ENCODE results near the gene ATP8B1.

ATP8B1 gene

GRCh38 chr18:57819671-57820460, 16.8 kb upstream of the ATP8B1 start:
- H3F3A ChIP-seq (ENCODE audit: low read depth): no peaks in the 10 kb centered on the region
- H4K20me1 ChIP-seq (ENCODE audit: insufficient read depth, low read length, poor library complexity, severe bottlenecking): no peaks in the 10 kb centered on the region
- H3K4me1 ChIP-seq (ENCODE audit: insufficient read depth, low read length, poor library complexity, severe bottlenecking): no peaks in the 10 kb centered on the region
- H3K9ac ChIP-seq (ENCODE audit: low read depth, low read length, poor library complexity, severe bottlenecking): no peak overlapping the region
- H3K79me2 ChIP-seq (ENCODE audit: insufficient read depth, low read length): no peaks in the 10 kb centered on the region
- H3K9me2 ChIP-seq (replicated peaks; ENCODE audit: low read depth, low read length): no peaks in the 10 kb centered on the region
- H3K4me3 ChIP-seq (ENCODE audit: low read length, poor library complexity, severe bottlenecking): no peak overlapping the region
- H3K9me3 ChIP-seq (ENCODE audit: insufficient read depth, low read depth, low read length): no peaks in the 10 kb centered on the region
- no peaks in the 10 kb centered on the region for H3K36me3 ChIP-seq (ENCODE audit: insufficient read depth, low read length)
- TF ChIP-seq CTCF (conservative IDR thresholded peaks at IDR 0.05; ENCODE audit: low read length) (no peak), EZH2phosphoT487 (IDR thresholded peaks at IDR 0.05; ENCODE audit: borderline replicate concordance) (no peak)
- no peaks in the 10 kb centered on the region for H3K27me3 ChIP-seq (ENCODE audit: insufficient read depth, low read length, poor library complexity, severe bottlenecking)
- no peak overlapping the region for H2AFZ ChIP-seq (ENCODE audit: low read length)
- H3K4me2 ChIP-seq (ENCODE audit: low read depth, low read length, poor library complexity, severe bottlenecking): no peak overlapping the region

GRCh38 chr18:57819119-57819518, 16.0 kb upstream of the ATP8B1 start:
- Histone ChIP-seq H3K9ac (ENCODE audit: low read depth, low read length, poor library complexity, severe bottlenecking) (no peak overlapping the region), H4K20me1 (ENCODE audit: insufficient read depth, low read length, poor library complexity, severe bottlenecking) (no peaks in the 10 kb centered on the region), H3K9me3 (ENCODE audit: insufficient read depth, low read depth, low read length) (no peaks in the 10 kb centered on the region), H3K36me3 (ENCODE audit: insufficient read depth, low read length) (no peaks in the 10 kb centered on the region), H3K79me2 (ENCODE audit: insufficient read depth, low read length) (no peaks in the 10 kb centered on the region), H3K4me3 (ENCODE audit: low read length, poor library complexity, severe bottlenecking) (no peak overlapping the region), H2AFZ (ENCODE audit: low read length) (no peak overlapping the region), H3K27me3 (ENCODE audit: insufficient read depth, low read length, poor library complexity, severe bottlenecking) (no peaks in the 10 kb centered on the region), H3K4me1 (ENCODE audit: insufficient read depth, low read length, poor library complexity, severe bottlenecking) (no peaks in the 10 kb centered on the region), H3F3A (ENCODE audit: low read depth) (no peaks in the 10 kb centered on the region), H3K9me2 (replicated peaks; ENCODE audit: low read depth, low read length) (no peaks in the 10 kb centered on the region), H3K4me2 (ENCODE audit: low read depth, low read length, poor library complexity, severe bottlenecking) (no peak overlapping the region)
- TF ChIP-seq EZH2phosphoT487 (IDR thresholded peaks at IDR 0.05; ENCODE audit: borderline replicate concordance) (no peak), CTCF (conservative IDR thresholded peaks at IDR 0.05; ENCODE audit: low read length) (no peak)

- H3K79me2 ChIP-seq (ENCODE audit: insufficient read depth, low read length): no peaks in the 10 kb centered on the region
- no peaks in the 10 kb centered on the region for H3K9me2 ChIP-seq (replicated peaks; ENCODE audit: low read depth, low read length)
- H3K27me3 ChIP-seq (ENCODE audit: insufficient read depth, low read length, poor library complexity, severe bottlenecking): no peaks in the 10 kb centered on the region
- TF ChIP-seq CTCF (conservative IDR thresholded peaks at IDR 0.05; ENCODE audit: low read length) (no peak), EZH2phosphoT487 (IDR thresholded peaks at IDR 0.05; ENCODE audit: borderline replicate concordance) (no peak)
- H3F3A ChIP-seq (ENCODE audit: low read depth): no peaks in the 10 kb centered on the region
- H3K9ac ChIP-seq (ENCODE audit: low read depth, low read length, poor library complexity, severe bottlenecking): no peak overlapping the region
- no peaks in the 10 kb centered on the region for H4K20me1 ChIP-seq (ENCODE audit: insufficient read depth, low read length, poor library complexity, severe bottlenecking)
- no peak overlapping the region for H2AFZ ChIP-seq (ENCODE audit: low read length)
- no peaks in the 10 kb centered on the region for H3K36me3 ChIP-seq (ENCODE audit: insufficient read depth, low read length)
- H3K4me1 ChIP-seq (ENCODE audit: insufficient read depth, low read length, poor library complexity, severe bottlenecking): no peaks in the 10 kb centered on the region
- peaks cover 7% of the 10 kb centered on the region; the same call in 1 of the 2 replicates for H3K9me3 ChIP-seq (ENCODE audit: insufficient read depth, low read depth, low read length)
- H3K4me2 ChIP-seq (ENCODE audit: low read depth, low read length, poor library complexity, severe bottlenecking): no peak overlapping the region
- H3K4me3 ChIP-seq (ENCODE audit: low read length, poor library complexity, severe bottlenecking): no peak overlapping the region
These were observed 13.3 kb upstream of the ATP8B1 start for GRCh38 chr18:57816208-57816954.

Measured in Loucy (cell line).